HepG2 (cell line): ENCODE measurements around the gene TLE5. TPM values are rescaled to one million over a fixed set of nuclear protein-coding genes. Genes with fewer than 3 reads are reported as not detected.

Source experiments
- BORCS8-MEF2B ChIP-seq: sonication (generic); formaldehyde crosslinking; IDR thresholded peaks from 2 replicates; pipeline ENCODE4 v1.8.0; 2022; ENCODE audit warnings: mild to moderate bottlenecking, missing genetic modification reagents
- FOSL1 ChIP-seq: sonication (generic); formaldehyde crosslinking; IDR thresholded peaks from 2 replicates; pipeline ENCODE4 v1.9.0; 2021; ENCODE audit warnings: missing genetic modification reagents, borderline replicate concordance
- GATAD2A ChIP-seq: IDR thresholded peaks from 2 replicates; pipeline ENCODE4 v1.6.1; 2016
- MBNL3 ChIP-seq: fragments of 250-450 bp; sonication (Bioruptor Pico); conservative IDR thresholded peaks from 2 replicates; pipeline ENCODE4 v1.8.0; 2022; ENCODE audit warnings: mild to moderate bottlenecking, inconsistent platforms
- MIER3 ChIP-seq: IDR thresholded peaks from 2 replicates; pipeline ENCODE4 v1.6.1; 2016; ENCODE audit warnings: missing compliant biosample characterization, borderline replicate concordance
- NFKB2 ChIP-seq: sonication (generic); formaldehyde crosslinking; IDR thresholded peaks from 2 replicates; pipeline ENCODE4 v1.4.0; 2020; ENCODE audit warnings: missing genetic modification reagents, borderline replicate concordance
- NPAS2 ChIP-seq: sonication (generic); formaldehyde crosslinking; IDR thresholded peaks from 2 replicates; pipeline ENCODE4 v1.8.0; 2022; ENCODE audit warnings: mild to moderate bottlenecking, missing genetic modification reagents, borderline replicate concordance
- PCBP2 ChIP-seq: fragments of 200-400 bp; formaldehyde crosslinking; optimal IDR thresholded peaks from 2 replicates; pipeline ENCODE3; 2018; ENCODE audit warnings: low read length, low read depth; ENCODE audit not compliant: poor library complexity, severe bottlenecking
- SAP130 ChIP-seq: IDR thresholded peaks from 2 replicates; pipeline ENCODE4 v1.6.1; 2016; ENCODE audit warnings: low read depth
- SATB2 ChIP-seq: sonication (generic); formaldehyde crosslinking; IDR thresholded peaks from 2 replicates; pipeline ENCODE4 v1.5.0; 2020; ENCODE audit warnings: missing genetic modification reagents
- STAT5B ChIP-seq: sonication (generic); formaldehyde crosslinking; IDR thresholded peaks from 2 replicates; pipeline ENCODE4 v1.4.0; 2020; ENCODE audit warnings: missing genetic modification reagents
- ZFP36 ChIP-seq: fragments of 150-350 bp; IDR thresholded peaks from 2 replicates; pipeline ENCODE4 v1.6.1; 2018; ENCODE audit warnings: borderline replicate concordance, low read length, low read depth; ENCODE audit not compliant: partially characterized antibody
- ZFP36L1 ChIP-seq: sonication (generic); formaldehyde crosslinking; IDR thresholded peaks from 2 replicates; pipeline ENCODE4 v1.8.0; 2022; ENCODE audit warnings: mild to moderate bottlenecking, missing genetic modification reagents, moderate library complexity
- ZNF547 ChIP-seq: sonication (generic); formaldehyde crosslinking; IDR thresholded peaks from 2 replicates; pipeline ENCODE4 v1.5.1; 2020; ENCODE audit warnings: mild to moderate bottlenecking, missing genetic modification reagents
- ZNF614 ChIP-seq: IDR thresholded peaks from 2 replicates; pipeline ENCODE4 v1.6.1; 2018; ENCODE audit warnings: missing biosample characterization, missing genetic modification reagents, inconsistent platforms, borderline replicate concordance
- ZNF672 ChIP-seq: sonication (generic); formaldehyde crosslinking; IDR thresholded peaks from 2 replicates; pipeline ENCODE4 v1.8.1; 2022; ENCODE audit warnings: missing genetic modification reagents
- ZSCAN20 ChIP-seq: sonication (generic); formaldehyde crosslinking; IDR thresholded peaks from 2 replicates; pipeline ENCODE4 v1.4.0; 2020; ENCODE audit warnings: missing genetic modification reagents, mild to moderate bottlenecking, borderline replicate concordance
- ZSCAN25 ChIP-seq: sonication (generic); formaldehyde crosslinking; IDR thresholded peaks from 2 replicates; pipeline ENCODE4 v1.8.0; 2022; ENCODE audit warnings: mild to moderate bottlenecking, missing genetic modification reagents
- polyA plus RNA-seq, 8 experiments: library from polyadenylated mRNA; depleted of rRNA in 3 of 8; stranded (reverse) in 7 of 8; unstranded in 1 of 8; fragments of >200 nt; fragmentation: Illumina TruSeq in 4 of 8; extraction: Trizol in 4 of 8; gene quantifications; 2 replicates each; pipeline versions ENCODE4 v1.2.1 to v1.2.3, GENCODE V29; 2011 to 2016; ENCODE audit warnings: low read depth in 4 of 8, missing spikeins in 1 of 8, mixed read lengths in 1 of 8; ENCODE audit not compliant: insufficient read depth in 1 of 8
- total RNA-seq, 5 experiments: library from RNA; depleted of rRNA; stranded (reverse); fragments of >200 nt; fragmentation: Illumina TruSeq; extraction: Trizol; gene quantifications; 2 replicates each; pipeline ENCODE4 v1.2.3, GENCODE V29; 2016; ENCODE audit warnings: low read depth in 1 of 5
- TF ChIP-seq, protein P1 (sequence below): sonication (generic); formaldehyde crosslinking; IDR thresholded peaks from 2 replicates; pipeline ENCODE4 v1.4.0; 2020; ENCODE audit warnings: mild to moderate bottlenecking, low read depth, missing genetic modification reagents
- TF ChIP-seq, protein P2 (sequence below): sonication (generic); formaldehyde crosslinking; IDR thresholded peaks from 2 replicates; pipeline ENCODE4 v1.8.0; 2022; ENCODE audit warnings: missing genetic modification reagents, mild to moderate bottlenecking, borderline replicate concordance
- TF ChIP-seq, protein P3 (sequence below): sonication (generic); formaldehyde crosslinking; IDR thresholded peaks from 2 replicates; pipeline ENCODE4 v1.4.0; 2020; ENCODE audit warnings: missing genetic modification reagents
- TF ChIP-seq, protein P4 (sequence below): sonication (generic); formaldehyde crosslinking; IDR thresholded peaks from 2 replicates; pipeline ENCODE4 v1.8.0; 2022; ENCODE audit warnings: mild to moderate bottlenecking, missing genetic modification reagents, moderate library complexity
- TF ChIP-seq, protein P5 (sequence below): IDR thresholded peaks from 2 replicates; pipeline ENCODE4 v1.6.1; 2018; ENCODE audit warnings: missing genetic modification reagents, mild to moderate bottlenecking, missing compliant biosample characterization

Gene TLE5
- total and polyA plus RNA-seq, 2 of the 13 experiments (the other 11 are each of a cell fraction or from before 2014, with no cell fraction given), result 62.8 to 189 TPM

DNA sequence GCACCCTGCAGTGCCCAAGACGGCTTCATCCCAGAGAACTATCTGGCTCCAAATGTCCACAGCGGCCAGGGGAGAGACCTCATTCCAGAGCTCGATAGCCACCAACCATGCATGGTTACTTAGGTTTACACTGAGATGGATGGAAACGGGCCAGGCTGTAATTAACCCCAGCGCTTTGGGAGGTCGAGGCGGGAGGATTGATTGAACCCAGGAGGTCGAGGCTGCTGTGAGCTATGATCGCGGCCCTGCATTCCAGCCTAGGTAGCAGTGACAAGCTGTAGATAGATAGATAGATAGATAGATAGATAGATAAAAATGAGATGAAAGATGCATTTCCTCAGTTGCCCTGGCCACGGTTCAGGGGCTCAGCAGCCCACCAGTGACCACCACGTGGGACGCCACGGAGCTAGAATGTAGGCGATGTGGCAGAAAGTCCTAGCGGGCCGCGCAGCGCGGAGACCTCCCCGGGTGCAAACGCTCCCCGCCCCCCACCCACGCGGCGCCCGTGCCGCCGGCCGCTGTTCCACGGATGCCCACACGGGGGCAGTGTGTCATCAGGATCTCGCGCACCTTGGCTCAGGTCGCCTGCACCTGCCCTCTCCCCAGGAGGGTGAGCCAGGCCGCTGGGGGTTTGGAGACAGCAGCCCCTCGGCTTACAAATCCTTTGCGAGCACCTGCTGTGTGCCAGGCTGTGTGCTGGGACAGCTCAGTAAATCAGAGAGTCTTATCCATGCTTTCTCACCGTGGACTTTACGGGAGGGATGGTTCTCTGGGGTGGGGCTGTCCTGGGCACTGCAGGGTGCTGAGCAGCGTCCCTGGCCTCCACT is 13.5 kb upstream of the TLE5 start (continued):
- TF ChIP-seq, protein P1, sequence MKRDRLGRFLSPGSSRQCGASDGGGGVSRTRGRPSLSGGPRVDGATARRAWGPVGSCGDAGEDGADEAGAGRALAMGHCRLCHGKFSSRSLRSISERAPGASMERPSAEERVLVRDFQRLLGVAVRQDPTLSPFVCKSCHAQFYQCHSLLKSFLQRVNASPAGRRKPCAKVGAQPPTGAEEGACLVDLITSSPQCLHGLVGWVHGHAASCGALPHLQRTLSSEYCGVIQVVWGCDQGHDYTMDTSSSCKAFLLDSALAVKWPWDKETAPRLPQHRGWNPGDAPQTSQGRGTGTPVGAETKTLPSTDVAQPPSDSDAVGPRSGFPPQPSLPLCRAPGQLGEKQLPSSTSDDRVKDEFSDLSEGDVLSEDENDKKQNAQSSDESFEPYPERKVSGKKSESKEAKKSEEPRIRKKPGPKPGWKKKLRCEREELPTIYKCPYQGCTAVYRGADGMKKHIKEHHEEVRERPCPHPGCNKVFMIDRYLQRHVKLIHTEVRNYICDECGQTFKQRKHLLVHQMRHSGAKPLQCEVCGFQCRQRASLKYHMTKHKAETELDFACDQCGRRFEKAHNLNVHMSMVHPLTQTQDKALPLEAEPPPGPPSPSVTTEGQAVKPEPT, result no peak
- TF ChIP-seq ZFP36L1 (CRISPR knock-in tag), result no peak
- TF ChIP-seq, protein P2, sequence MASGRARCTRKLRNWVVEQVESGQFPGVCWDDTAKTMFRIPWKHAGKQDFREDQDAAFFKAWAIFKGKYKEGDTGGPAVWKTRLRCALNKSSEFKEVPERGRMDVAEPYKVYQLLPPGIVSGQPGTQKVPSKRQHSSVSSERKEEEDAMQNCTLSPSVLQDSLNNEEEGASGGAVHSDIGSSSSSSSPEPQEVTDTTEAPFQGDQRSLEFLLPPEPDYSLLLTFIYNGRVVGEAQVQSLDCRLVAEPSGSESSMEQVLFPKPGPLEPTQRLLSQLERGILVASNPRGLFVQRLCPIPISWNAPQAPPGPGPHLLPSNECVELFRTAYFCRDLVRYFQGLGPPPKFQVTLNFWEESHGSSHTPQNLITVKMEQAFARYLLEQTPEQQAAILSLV (CRISPR knock-in tag), result no peak
- TF ChIP-seq GATAD2A (CRISPR knock-in tag), result no peak
- TF ChIP-seq, protein P3, sequence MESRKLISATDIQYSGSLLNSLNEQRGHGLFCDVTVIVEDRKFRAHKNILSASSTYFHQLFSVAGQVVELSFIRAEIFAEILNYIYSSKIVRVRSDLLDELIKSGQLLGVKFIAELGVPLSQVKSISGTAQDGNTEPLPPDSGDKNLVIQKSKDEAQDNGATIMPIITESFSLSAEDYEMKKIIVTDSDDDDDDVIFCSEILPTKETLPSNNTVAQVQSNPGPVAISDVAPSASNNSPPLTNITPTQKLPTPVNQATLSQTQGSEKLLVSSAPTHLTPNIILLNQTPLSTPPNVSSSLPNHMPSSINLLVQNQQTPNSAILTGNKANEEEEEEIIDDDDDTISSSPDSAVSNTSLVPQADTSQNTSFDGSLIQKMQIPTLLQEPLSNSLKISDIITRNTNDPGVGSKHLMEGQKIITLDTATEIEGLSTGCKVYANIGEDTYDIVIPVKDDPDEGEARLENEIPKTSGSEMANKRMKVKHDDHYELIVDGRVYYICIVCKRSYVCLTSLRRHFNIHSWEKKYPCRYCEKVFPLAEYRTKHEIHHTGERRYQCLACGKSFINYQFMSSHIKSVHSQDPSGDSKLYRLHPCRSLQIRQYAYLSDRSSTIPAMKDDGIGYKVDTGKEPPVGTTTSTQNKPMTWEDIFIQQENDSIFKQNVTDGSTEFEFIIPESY (CRISPR knock-in tag), result peak; percentile 39; the same call in 1 of the 2 replicates
- TF ChIP-seq ZNF614 (CRISPR knock-in tag), result no peak
- no peak for TF ChIP-seq ZNF672
- no peak; the same call in 1 of the 2 replicates for TF ChIP-seq ZNF547 (CRISPR knock-in tag)
- TF ChIP-seq NPAS2, result no peak
- TF ChIP-seq, protein P4, sequence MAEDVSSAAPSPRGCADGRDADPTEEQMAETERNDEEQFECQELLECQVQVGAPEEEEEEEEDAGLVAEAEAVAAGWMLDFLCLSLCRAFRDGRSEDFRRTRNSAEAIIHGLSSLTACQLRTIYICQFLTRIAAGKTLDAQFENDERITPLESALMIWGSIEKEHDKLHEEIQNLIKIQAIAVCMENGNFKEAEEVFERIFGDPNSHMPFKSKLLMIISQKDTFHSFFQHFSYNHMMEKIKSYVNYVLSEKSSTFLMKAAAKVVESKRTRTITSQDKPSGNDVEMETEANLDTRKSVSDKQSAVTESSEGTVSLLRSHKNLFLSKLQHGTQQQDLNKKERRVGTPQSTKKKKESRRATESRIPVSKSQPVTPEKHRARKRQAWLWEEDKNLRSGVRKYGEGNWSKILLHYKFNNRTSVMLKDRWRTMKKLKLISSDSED (CRISPR knock-in tag), result no peak
- TF ChIP-seq MIER3 (CRISPR knock-in tag), result no peak
- TF ChIP-seq ZSCAN25 (CRISPR knock-in tag), result no peak
- TF ChIP-seq NFKB2 (CRISPR knock-in tag), result peak; percentile 47; the same call in 1 of the 2 replicates
- TF ChIP-seq SAP130, result peak; percentile 18; the same call in 1 of the 2 replicates
- TF ChIP-seq SATB2 (CRISPR knock-in tag), result no peak
- no peak for TF ChIP-seq MBNL3 (CRISPR knock-in tag)
- TF ChIP-seq ZSCAN20 (CRISPR knock-in tag), result no peak
- TF ChIP-seq ZFP36, result no peak
- TF ChIP-seq, protein P5, sequence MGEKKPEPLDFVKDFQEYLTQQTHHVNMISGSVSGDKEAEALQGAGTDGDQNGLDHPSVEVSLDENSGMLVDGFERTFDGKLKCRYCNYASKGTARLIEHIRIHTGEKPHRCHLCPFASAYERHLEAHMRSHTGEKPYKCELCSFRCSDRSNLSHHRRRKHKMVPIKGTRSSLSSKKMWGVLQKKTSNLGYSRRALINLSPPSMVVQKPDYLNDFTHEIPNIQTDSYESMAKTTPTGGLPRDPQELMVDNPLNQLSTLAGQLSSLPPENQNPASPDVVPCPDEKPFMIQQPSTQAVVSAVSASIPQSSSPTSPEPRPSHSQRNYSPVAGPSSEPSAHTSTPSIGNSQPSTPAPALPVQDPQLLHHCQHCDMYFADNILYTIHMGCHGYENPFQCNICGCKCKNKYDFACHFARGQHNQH, result no peak
- 0 out of 2 replicates have a peak, but pooled peaks have one; percentile 41 for TF ChIP-seq BORCS8-MEF2B (CRISPR knock-in tag)
- TF ChIP-seq FOSL1, result no peak
- TF ChIP-seq PCBP2, result no peak
- TF ChIP-seq STAT5B, result no peak
